H1 (cell line): ENCODE measurements around the gene PCDHGB1. TPM values are rescaled to one million over a fixed set of nuclear protein-coding genes. Genes with fewer than 3 reads are reported as not detected.

ENCODE experiments used
- ATF2 ChIP-seq: IDR thresholded peaks from 2 replicates; pipeline ENCODE4 v1.6.1; 2012; ENCODE audit warnings: low read length, inconsistent platforms
- CEBPB ChIP-seq: IDR thresholded peaks from 2 replicates; pipeline ENCODE4 v1.6.1; 2012; ENCODE audit warnings: low read depth, low read length
- HDAC2 ChIP-seq, 2 experiments: fragments of 300-600 bp in 1 of 2; sonication (generic) in 1 of 2; IDR thresholded peaks; 2 replicates each; pipeline ENCODE4 v1.6.1; 2011 to 2012; ENCODE audit warnings: low read depth in 2 of 2, low read length in 2 of 2, mild to moderate bottlenecking in 2 of 2, moderate library complexity in 2 of 2, borderline replicate concordance in 1 of 2, inconsistent platforms in 1 of 2
- POLR2A ChIP-seq, 2 experiments: IDR thresholded peaks; 1 replicate in 1 of 2; 2 replicates in 1 of 2; pipeline ENCODE4 v1.6.1; 2011; ENCODE audit warnings: low read depth in 2 of 2, low read length in 2 of 2, mild to moderate bottlenecking in 2 of 2; ENCODE audit errors: control extremely low read depth in 1 of 2
- RFX5 ChIP-seq: IDR thresholded peaks from 2 replicates; pipeline ENCODE4 v1.6.1; 2011; ENCODE audit warnings: low read depth, low read length, improper control_type of control experiment, borderline replicate concordance
- polyA plus RNA-seq, 7 experiments: library from polyadenylated mRNA; depleted of rRNA in 3 of 7; stranded (reverse) in 5 of 7; unstranded in 2 of 7; fragments of >200 nt in 5 of 7; fragments of 200-250 nt in 2 of 7; gene quantifications; 1 replicate in 5 of 7; 2 replicates in 1 of 7; 4 replicates in 1 of 7; pipeline versions ENCODE4 v1.2.1 to v1.2.3, GENCODE V29; 2011 to 2013; ENCODE audit warnings: missing spikeins in 2 of 7, mixed read lengths in 2 of 7
- total RNA-seq: library from RNA; stranded (reverse); fragmentation: NEBNext Ultra II Directional; extraction: Animal tissue kit (Norgen Biotek cat#: 25700); gene quantifications from 2 replicates; pipeline ENCODE4 v1.2.1, GENCODE V29; 2021

PCDHGB1 gene
- total and polyA plus RNA-seq, 2 of the 8 experiments (the other 6 are each of a cell fraction or from before 2014, with no cell fraction given): 1.3 to 2.8 TPM

GRCh38 chr5:141383345-141383744 is 33.4 kb downstream of the PCDHGB1 start (continued):
- no peak for TF ChIP-seq ATF2
- no peak for TF ChIP-seq CEBPB
- no peak for TF ChIP-seq HDAC2 (IDR thresholded peaks at IDR 0.05; ENCODE audit: borderline replicate concordance in 1 of 2, low read depth in 2 of 2, low read length in 2 of 2)
- TF ChIP-seq POLR2A (IDR thresholded peaks at IDR 0.05; ENCODE audit: control extremely low read depth in 1 of 2, low read depth in 2 of 2, low read length in 2 of 2): no peak
- TF ChIP-seq RFX5: no peak
